OCI-LY1 (cell line): ENCODE measurements around the gene AKT3.

Experiments
- H2AFZ ChIP-seq: fragments of 200-600 bp; sonication (generic), shearing (Covaris generic); 2 replicates; pipeline ENCODE4 v1.6.0; 2014; ENCODE audit warnings: antibody characterized with exemption, mild to moderate bottlenecking, low read length
- H3F3A ChIP-seq: fragments of 200-600 bp; sonication (generic), shearing (Covaris generic); 2 replicates; pipeline ENCODE4 v1.6.0; 2014; ENCODE audit warnings: mild to moderate bottlenecking, antibody characterized with exemption, low read length, moderate library complexity; ENCODE audit not compliant: insufficient read depth
- H3K27ac ChIP-seq: fragments of 200-600 bp; sonication (generic); 2 replicates; pipeline ENCODE4 v1.5.1; 2014; ENCODE audit warnings: low read length, mixed run types, mild to moderate bottlenecking, low read depth; ENCODE audit not compliant: poor library complexity, severe bottlenecking
- H3K27me3 ChIP-seq: fragments of 200-600 bp; sonication (generic); 2 replicates; pipeline ENCODE4 v1.6.0; 2014; ENCODE audit warnings: antibody characterized with exemption, mild to moderate bottlenecking, low read length, moderate library complexity; ENCODE audit not compliant: insufficient read depth
- H3K36me3 ChIP-seq: fragments of 200-600 bp; sonication (generic); 2 replicates; pipeline ENCODE4 v1.6.1; 2014; ENCODE audit warnings: mild to moderate bottlenecking, antibody characterized with exemption, low read length, moderate library complexity, mixed read lengths; ENCODE audit not compliant: insufficient read depth
- H3K4me1 ChIP-seq: fragments of 200-600 bp; sonication (generic); 2 replicates; pipeline ENCODE4 v1.5.1; 2014; ENCODE audit warnings: mild to moderate bottlenecking, low read length, moderate library complexity; ENCODE audit not compliant: insufficient read depth, severe bottlenecking
- H3K4me2 ChIP-seq: fragments of 200-600 bp; sonication (generic), shearing (Covaris generic); 2 replicates; pipeline ENCODE4 v1.6.1; 2014; ENCODE audit warnings: low read length
- H3K4me3 ChIP-seq: fragments of 200-600 bp; sonication (generic); 2 replicates; pipeline ENCODE4 v1.5.1; 2014; ENCODE audit warnings: low read length, low read depth, mild to moderate bottlenecking, mixed read lengths; ENCODE audit not compliant: poor library complexity, severe bottlenecking
- H3K79me2 ChIP-seq: fragments of 200-600 bp; shearing (Covaris generic); 2 replicates; pipeline ENCODE4 v1.6.1; 2016; ENCODE audit warnings: mixed run types, low read length, mixed read lengths; ENCODE audit not compliant: insufficient read depth
- H3K9ac ChIP-seq: fragments of 200-600 bp; sonication (generic), shearing (Covaris generic); 2 replicates; pipeline ENCODE4 v1.6.1; 2014; ENCODE audit warnings: mild to moderate bottlenecking, low read length, mixed read lengths
- H3K9me2 ChIP-seq: fragments of 200-600 bp; sonication (generic), shearing (Covaris generic); 2 replicates; pipeline ENCODE4 v1.6.1; 2014; ENCODE audit warnings: low read depth, mild to moderate bottlenecking, low read length, mixed read lengths
- H3K9me3 ChIP-seq: fragments of 200-600 bp; shearing (Covaris generic); 2 replicates; pipeline ENCODE4 v1.6.1; 2014; ENCODE audit warnings: low read length, mixed read lengths
- H4K20me1 ChIP-seq: fragments of 200-600 bp; sonication (generic), shearing (Covaris generic); 2 replicates; pipeline ENCODE4 v1.6.0; 2016; ENCODE audit warnings: mild to moderate bottlenecking, low read length; ENCODE audit not compliant: insufficient read depth
- CTCF ChIP-seq: fragments of 200-600 bp; sonication (generic), shearing (Covaris generic); IDR thresholded peaks from 2 replicates; pipeline ENCODE4 v1.5.1; 2017; ENCODE audit warnings: mild to moderate bottlenecking, antibody characterized with exemption, low read length, moderate library complexity, mixed read lengths
- EZH2 ChIP-seq: fragments of 200-600 bp; sonication (generic), shearing (Covaris generic); IDR thresholded peaks from 2 replicates; pipeline ENCODE4 v1.8.0; 2017; ENCODE audit warnings: borderline replicate concordance, mixed run types, mild to moderate bottlenecking, antibody characterized with exemption, low read length, moderate library complexity, mixed read lengths

Gene AKT3

GRCh38 chr1:243482141-243483022 lies 367.7 kb downstream of the AKT3 start:
- Histone ChIP-seq H3K79me2 (no peaks in the 10 kb centered on the region), H3K4me2 (no peak overlapping the region), H3K27me3 (no peaks in the 10 kb centered on the region), H3K27ac (no peak overlapping the region), H3K4me1 (no peaks in the 10 kb centered on the region), H3K9me2 (no peaks in the 10 kb centered on the region), H3K36me3 (no peaks in the 10 kb centered on the region), H3K4me3 (no peak overlapping the region), H3K9ac (no peak overlapping the region), H2AFZ (no peak overlapping the region), H3K9me3 (no peaks in the 10 kb centered on the region), H4K20me1 (no peaks in the 10 kb centered on the region), H3F3A (no peaks in the 10 kb centered on the region)
- TF ChIP-seq CTCF = no peak
- no peak for TF ChIP-seq EZH2

- no peaks in the 10 kb centered on the region for H3K36me3 ChIP-seq
- no peaks in the 10 kb centered on the region for H3F3A ChIP-seq
- no peaks in the 10 kb centered on the region for H3K9me3 ChIP-seq
- H3K4me1 ChIP-seq = no peaks in the 10 kb centered on the region
- no peak overlapping the region for H3K4me2 ChIP-seq
- no peak overlapping the region for H3K4me3 ChIP-seq
- H3K9me2 ChIP-seq = no peaks in the 10 kb centered on the region
- H2AFZ ChIP-seq = no peak overlapping the region
- H3K9ac ChIP-seq = no peak overlapping the region
- H4K20me1 ChIP-seq = no peaks in the 10 kb centered on the region
- no peaks in the 10 kb centered on the region for H3K79me2 ChIP-seq
- H3K27me3 ChIP-seq = no peaks in the 10 kb centered on the region
- TF ChIP-seq EZH2 (no peak), CTCF (no peak)
- H3K27ac ChIP-seq = no peak overlapping the region
Observed at GRCh38 chr1:243481101-243481500, 368.9 kb downstream of the AKT3 start.

DNA sequence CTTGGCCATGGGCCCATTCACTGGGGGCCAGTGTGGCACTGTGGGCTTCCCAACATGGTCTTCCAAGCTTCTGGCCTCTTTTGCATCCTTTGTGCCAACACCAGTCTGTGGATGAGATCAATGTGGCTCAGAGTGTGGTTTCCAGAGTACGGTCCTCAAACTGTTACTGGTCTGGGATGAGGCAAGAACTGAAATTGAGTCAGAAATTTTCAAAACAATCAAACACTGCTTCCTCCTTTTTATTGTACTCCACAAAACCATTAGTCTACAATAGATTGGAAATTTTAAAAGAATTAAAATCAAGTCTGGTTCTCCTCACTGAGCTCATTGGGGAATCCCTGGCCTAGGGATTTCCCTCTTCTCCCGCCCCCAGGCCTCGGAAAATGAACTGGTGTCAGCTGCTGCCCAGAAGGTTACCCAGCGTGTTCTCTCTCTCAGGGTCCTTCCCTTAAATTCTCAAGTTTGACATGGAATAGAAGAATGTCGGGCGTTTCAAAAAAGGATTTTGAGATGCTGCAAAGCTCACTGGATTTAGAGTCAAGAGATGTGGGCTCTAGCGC lies 372.2 kb downstream of the AKT3 start:
- Histone ChIP-seq H3K9me2 (no peaks in the 10 kb centered on the region), H3K27me3 (no peaks in the 10 kb centered on the region), H3K79me2 (no peaks in the 10 kb centered on the region), H3K4me3 (no peak overlapping the region), H4K20me1 (no peaks in the 10 kb centered on the region), H3K4me2 (no peak overlapping the region), H2AFZ (no peak overlapping the region), H3F3A (no peaks in the 10 kb centered on the region), H3K4me1 (no peaks in the 10 kb centered on the region), H3K36me3 (no peaks in the 10 kb centered on the region), H3K9ac (no peak overlapping the region), H3K27ac (no peak overlapping the region), H3K9me3 (no peaks in the 10 kb centered on the region)
- no peak for TF ChIP-seq EZH2
- TF ChIP-seq CTCF = no peak
